ENCODE data around the gene ABCA12.

DNA sequence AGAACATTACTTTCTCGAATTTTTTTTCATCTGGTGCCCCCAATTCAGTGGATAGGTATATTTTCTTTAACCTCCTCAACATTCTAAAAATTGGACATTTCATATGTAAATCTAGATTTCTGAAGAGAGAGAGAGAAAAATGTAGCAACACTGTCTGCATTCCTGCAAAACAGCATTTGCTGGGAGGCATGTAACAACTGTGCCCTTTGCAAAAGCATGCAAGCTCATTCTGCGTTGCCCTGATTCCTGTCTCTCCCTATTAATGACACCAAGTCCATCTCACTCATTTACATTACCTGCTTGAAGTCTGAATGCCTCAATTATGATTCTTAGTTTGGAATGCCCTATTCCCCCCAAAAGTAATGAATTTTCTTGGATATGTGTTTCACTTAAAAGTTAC, 249.1 kb downstream of the ABCA12 start:
- TF ChIP-seq POLR2A (IDR thresholded peaks at IDR 0.05), result no peak
- TF ChIP-seq CTCF (IDR thresholded peaks at IDR 0.05), result no peak
- TF ChIP-seq POLR2AphosphoS5 (IDR thresholded peaks at IDR 0.05), result no peak
